VCaP (cell line): ENCODE measurements around the gene LEPR.
"Not testable (repeated sequence)": the region's sequence is repeated elsewhere in the genome, so short reads cannot be mapped to it uniquely, and the experiment has no call there.

Experiments used
- H3K27ac ChIP-seq: fragments of 450-650 bp; 2 replicates; pipeline ENCODE4 v1.5.1; 2017
- TF ChIP-seq, protein P1 (sequence below): fragments of 450-650 bp; conservative IDR thresholded peaks from 2 replicates; pipeline ENCODE4 v1.5.1; 2017; ENCODE audit warnings: mild to moderate bottlenecking, moderate library complexity

LEPR gene

GRCh38 chr1:65449214-65449823 lies 28.9 kb downstream of the LEPR start:
- no peak overlapping the region for H3K27ac ChIP-seq
- TF ChIP-seq, protein P1, sequence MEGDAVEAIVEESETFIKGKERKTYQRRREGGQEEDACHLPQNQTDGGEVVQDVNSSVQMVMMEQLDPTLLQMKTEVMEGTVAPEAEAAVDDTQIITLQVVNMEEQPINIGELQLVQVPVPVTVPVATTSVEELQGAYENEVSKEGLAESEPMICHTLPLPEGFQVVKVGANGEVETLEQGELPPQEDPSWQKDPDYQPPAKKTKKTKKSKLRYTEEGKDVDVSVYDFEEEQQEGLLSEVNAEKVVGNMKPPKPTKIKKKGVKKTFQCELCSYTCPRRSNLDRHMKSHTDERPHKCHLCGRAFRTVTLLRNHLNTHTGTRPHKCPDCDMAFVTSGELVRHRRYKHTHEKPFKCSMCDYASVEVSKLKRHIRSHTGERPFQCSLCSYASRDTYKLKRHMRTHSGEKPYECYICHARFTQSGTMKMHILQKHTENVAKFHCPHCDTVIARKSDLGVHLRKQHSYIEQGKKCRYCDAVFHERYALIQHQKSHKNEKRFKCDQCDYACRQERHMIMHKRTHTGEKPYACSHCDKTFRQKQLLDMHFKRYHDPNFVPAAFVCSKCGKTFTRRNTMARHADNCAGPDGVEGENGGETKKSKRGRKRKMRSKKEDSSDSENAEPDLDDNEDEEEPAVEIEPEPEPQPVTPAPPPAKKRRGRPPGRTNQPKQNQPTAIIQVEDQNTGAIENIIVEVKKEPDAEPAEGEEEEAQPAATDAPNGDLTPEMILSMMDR = peak; percentile 74

- H3K27ac ChIP-seq = not testable (repeated sequence)
Observed at GRCh38 chr1:65455678-65456077, 35.2 kb downstream of the LEPR start.

DNA sequence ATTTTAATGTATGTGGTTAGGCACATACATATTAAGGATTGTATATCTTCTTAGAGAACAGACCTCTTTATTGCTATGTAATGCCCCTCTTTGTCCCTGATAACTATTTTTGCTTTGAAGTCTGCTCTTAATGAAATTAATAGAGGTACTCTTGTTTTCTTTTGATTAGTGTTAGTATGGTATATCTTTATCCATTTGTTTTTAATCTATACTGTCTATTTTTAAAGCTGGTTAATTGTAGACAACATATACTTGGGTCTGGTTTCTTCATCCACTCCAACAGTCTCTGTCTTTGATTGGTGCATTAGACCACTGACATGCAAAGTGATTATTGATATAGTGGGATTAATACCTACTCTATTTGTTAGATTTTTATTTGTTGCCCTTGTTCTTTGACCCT lies 36.0 kb downstream of the LEPR start:
- TF ChIP-seq, protein P1 = no peak
- H3K27ac ChIP-seq = no peak overlapping the region

GRCh38 chr1:65457868-65458267 lies 37.4 kb downstream of the LEPR start:
- TF ChIP-seq, protein P1 = no peak

GRCh38 chr1:65458730-65459396 lies 38.4 kb downstream of the LEPR start:
- TF ChIP-seq, protein P1 = no peak
- H3K27ac ChIP-seq = no peak overlapping the region

More at GRCh38 chr1:65457868-65458267, 37.4 kb downstream of the LEPR start:
- H3K27ac ChIP-seq = no peak overlapping the region

GRCh38 chr1:65459397-65459768 lies 38.9 kb downstream of the LEPR start:
- TF ChIP-seq, protein P1 = peak; percentile 63
- no peak overlapping the region for H3K27ac ChIP-seq

DNA sequence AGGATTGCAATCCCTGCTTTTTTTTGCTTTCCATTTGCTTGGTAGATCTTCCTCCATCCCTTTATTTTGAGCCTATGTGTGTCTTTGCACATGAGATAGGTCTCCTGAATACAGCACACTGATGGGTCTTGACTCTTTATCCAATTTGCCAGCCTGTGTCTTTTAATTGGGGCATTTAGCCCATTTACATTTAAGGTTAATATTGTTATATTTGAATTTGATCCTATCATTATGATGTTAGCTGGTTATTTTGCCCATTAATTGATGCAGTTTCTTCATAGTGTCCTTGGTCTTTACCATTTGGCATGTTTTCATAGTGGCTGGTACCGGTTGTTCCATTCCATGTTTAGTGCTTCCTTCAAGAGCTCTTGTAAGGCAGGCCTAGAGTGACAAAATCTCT lies 45.4 kb downstream of the LEPR start:
- H3K27ac ChIP-seq = not testable (repeated sequence)

- H3K27ac ChIP-seq = no peak overlapping the region
- TF ChIP-seq, protein P1 = no peak
Observed at GRCh38 chr1:65467536-65467935, 47.1 kb downstream of the LEPR start.
